K562 (cell line): ENCODE results near the gene DNAJC18. TPM values are rescaled to one million over a fixed set of nuclear protein-coding genes. Genes with fewer than 3 reads are reported as not detected.

ENCODE experiments used
- CREB1 ChIP-seq, 2 experiments: sonication (generic) in 1 of 2; formaldehyde crosslinking in 1 of 2; IDR thresholded peaks; 2 replicates each; pipeline versions ENCODE4 v1.6.1 to v1.8.0; 2012 to 2022; ENCODE audit warnings: inconsistent platforms in 1 of 2, mild to moderate bottlenecking in 1 of 2, missing genetic modification reagents in 1 of 2, moderate library complexity in 1 of 2
- E2F8 ChIP-seq: fragments of 450-650 bp; IDR thresholded peaks from 2 replicates; pipeline ENCODE4 v1.7.1; 2018; ENCODE audit warnings: mild to moderate bottlenecking, low read depth; ENCODE audit not compliant: partially characterized antibody
- PREB ChIP-seq: sonication (generic); formaldehyde crosslinking; IDR thresholded peaks from 2 replicates; pipeline ENCODE4 v1.8.1; 2023; ENCODE audit warnings: mild to moderate bottlenecking, missing genetic modification reagents
- TEAD2 ChIP-seq: fragments of 450-650 bp; IDR thresholded peaks from 2 replicates; pipeline ENCODE4 v1.6.1; 2016; ENCODE audit warnings: missing genetic modification characterization, control low read depth, missing compliant biosample characterization
- ZNF23 ChIP-seq: fragments of 250-450 bp; sonication (Bioruptor Pico); IDR thresholded peaks from 2 replicates; pipeline ENCODE4 v1.4.0; 2020; ENCODE audit warnings: mild to moderate bottlenecking
- ZNF408 ChIP-seq: fragments of 250-450 bp; sonication (Bioruptor Pico); IDR thresholded peaks from 2 replicates; pipeline ENCODE4 v1.4.0; 2020; ENCODE audit warnings: low read depth, mild to moderate bottlenecking, moderate library complexity
- polyA plus RNA-seq, 8 experiments: library from polyadenylated mRNA; depleted of rRNA in 4 of 8; stranded (reverse) in 5 of 8; unstranded in 3 of 8; fragments of >200 nt; fragmentation: Nextera tagmentation in 2 of 8; fragmentation: Illumina TruSeq in 1 of 8; extraction: Ambion mirVana in 2 of 8; extraction: Trizol in 1 of 8; gene quantifications; 2 replicates each; pipeline versions ENCODE4 v1.2.1 to v1.2.3, GENCODE V29; 2011 to 2014; ENCODE audit warnings: inconsistent platforms in 1 of 8, missing spikeins in 1 of 8
- total RNA-seq, 7 experiments: library from RNA; depleted of rRNA in 6 of 7; stranded (reverse); fragments of >200 nt in 6 of 7; fragmentation: Illumina TruSeq in 2 of 7; extraction: Trizol in 2 of 7; gene quantifications; 2 replicates each; pipeline versions ENCODE4 v1.2.1 to v1.2.3, GENCODE V29; 2011 to 2021; ENCODE audit warnings: low replicate concordance in 1 of 7

DNAJC18 gene
- total and polyA plus RNA-seq, 9 of the 15 experiments (the other 6 are each of a cell fraction or from before 2014, with no cell fraction given): 1.5 to 13.3 (median 7.5) TPM

- TF ChIP-seq CREB1 (IDR thresholded peaks at IDR 0.05) (no peak), CREB1 (CRISPR knock-in tag; IDR thresholded peaks at IDR 0.05) (no peak), ZNF408 (CRISPR knock-in tag) (no peak), TEAD2 (no peak), E2F8 (no peak), ZNF23 (CRISPR knock-in tag) (no peak), PREB (CRISPR knock-in tag) (no peak)
These were observed 20.2 kb upstream of the DNAJC18 start (continued) for GRCh38 chr5:139459451-139459934.
